Measurements from ENCODE around the gene SPINK5.
"Not testable (repeated sequence)": the region's sequence is repeated elsewhere in the genome, so short reads cannot be mapped to it uniquely, and the experiment has no call there.

The SPINK5 gene

GRCh38 chr5:148063861-148064260 is at the start of gene SPINK5:
SPINK5 (plus strand) TSS chr5:148063980; CDS start chr5:148064045, 65 bp downstream.
- no peak for DNase-seq

GRCh38 chr5:148014276-148014675 is 49.5 kb upstream of the SPINK5 start:
- no peak for DNase-seq

GRCh38 chr5:148020257-148020988 is 43.4 kb upstream of the SPINK5 start:
- DNase-seq = no peak

- DNase-seq = no peak
These were observed 36.3 kb upstream of the SPINK5 start for GRCh38 chr5:148027505-148027904.

GRCh38 chr5:148029131-148029530 is 34.6 kb upstream of the SPINK5 start:
- no peak for DNase-seq

GRCh38 chr5:148033134-148033533 is 30.6 kb upstream of the SPINK5 start:
- no peak for DNase-seq

GRCh38 chr5:148035676-148036075 is 28.1 kb upstream of the SPINK5 start:
- no peak for DNase-seq

- no peak for DNase-seq
These were observed 20.9 kb upstream of the SPINK5 start for GRCh38 chr5:148042881-148043280.

- no peak for DNase-seq
These were observed 20.1 kb upstream of the SPINK5 start for GRCh38 chr5:148043705-148044104.

GRCh38 chr5:148055160-148055559 is 8.6 kb upstream of the SPINK5 start:
- not testable (repeated sequence) for DNase-seq

GRCh38 chr5:148060309-148060708 is 3.5 kb upstream of the SPINK5 start:
- no peak for DNase-seq

GRCh38 chr5:148060881-148061280 is 2.9 kb upstream of the SPINK5 start:
- DNase-seq = no peak

- no peak for DNase-seq
These were observed 6.8 kb downstream of the SPINK5 start for GRCh38 chr5:148070621-148071020.

GRCh38 chr5:148072207-148072606 is 8.4 kb downstream of the SPINK5 start:
- no peak for DNase-seq

- no peak for DNase-seq
These were observed 11.7 kb downstream of the SPINK5 start for GRCh38 chr5:148075529-148075928.

- no peak for DNase-seq
These were observed 19.4 kb downstream of the SPINK5 start for GRCh38 chr5:148083203-148083602.

GRCh38 chr5:148084269-148084668 is 20.5 kb downstream of the SPINK5 start:
- DNase-seq = no peak

- no peak for DNase-seq
These were observed 21.5 kb downstream of the SPINK5 start for GRCh38 chr5:148085310-148085709.

- no peak for DNase-seq
These were observed 22.4 kb downstream of the SPINK5 start for GRCh38 chr5:148085977-148086705.

GRCh38 chr5:148090146-148090772 is 26.5 kb downstream of the SPINK5 start:
- DNase-seq = no peak

- DNase-seq = no peak
These were observed 27.0 kb downstream of the SPINK5 start for GRCh38 chr5:148090773-148091250.

GRCh38 chr5:148091991-148092964 is 28.5 kb downstream of the SPINK5 start:
- DNase-seq = no peak

GRCh38 chr5:148094336-148094735 is 30.6 kb downstream of the SPINK5 start:
- DNase-seq = no peak
